NOMO-1 (cell line): Measurements from ENCODE around the gene RGS11.
"Not testable (repeated sequence)": the region's sequence is repeated elsewhere in the genome, so short reads cannot be mapped to it uniquely, and the experiment has no call there.

ENCODE experiments used
- DNase-seq, 2 experiments: peaks; one replicate each; lab custom pipeline; 2025; ENCODE audit not compliant: unreplicated experiment in 2 of 2; lab: John Stamatoyannopoulos, UW

The RGS11 gene

DNA sequence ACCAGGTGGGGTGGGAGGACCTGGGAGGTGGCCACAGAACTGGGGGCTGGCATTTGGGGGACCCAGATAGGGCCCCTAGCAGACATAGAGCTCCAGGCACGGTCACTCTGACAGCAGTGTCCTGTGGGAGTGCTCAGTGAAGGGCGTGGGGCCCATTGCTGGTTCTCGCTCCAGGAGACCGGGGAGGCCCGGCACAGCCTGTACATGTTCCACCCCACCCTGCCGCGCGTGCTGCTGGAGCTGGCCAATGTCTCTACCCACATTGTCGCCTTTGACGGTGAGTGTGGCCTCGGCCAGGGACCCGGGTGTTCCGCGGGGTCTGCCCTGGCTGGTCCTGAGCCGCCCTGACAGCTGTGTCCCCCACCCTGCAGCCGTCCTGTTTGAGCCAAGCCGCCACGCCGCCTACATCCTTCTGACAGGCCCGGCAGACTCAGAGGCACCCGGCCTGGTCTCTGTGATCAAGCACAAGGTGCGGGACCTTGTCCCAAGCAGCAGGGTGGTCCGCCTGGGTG, 11.2 kb downstream of the RGS11 start:
- no peak for DNase-seq

DNA sequence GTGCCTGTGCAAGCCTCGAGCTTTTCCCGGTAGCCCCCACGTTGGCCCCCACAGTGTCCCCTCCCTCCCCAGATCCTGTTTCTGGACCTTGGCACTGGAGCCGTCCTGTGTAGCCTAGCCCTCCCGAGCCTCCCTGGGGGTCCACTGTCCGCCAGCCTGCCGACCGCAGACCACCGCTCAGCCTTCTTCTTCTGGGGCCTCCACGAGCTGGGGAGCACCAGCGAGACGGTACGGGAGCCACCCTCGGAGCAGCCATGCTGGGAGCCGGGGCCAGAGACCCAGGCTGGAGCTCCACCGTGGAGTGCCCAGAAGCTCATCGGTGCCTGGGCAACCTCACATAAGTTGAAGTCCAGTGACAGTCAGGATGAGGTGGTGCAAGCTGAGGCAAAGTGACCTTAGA, 11.8 kb downstream of the RGS11 start:
- DNase-seq, result no peak

DNA sequence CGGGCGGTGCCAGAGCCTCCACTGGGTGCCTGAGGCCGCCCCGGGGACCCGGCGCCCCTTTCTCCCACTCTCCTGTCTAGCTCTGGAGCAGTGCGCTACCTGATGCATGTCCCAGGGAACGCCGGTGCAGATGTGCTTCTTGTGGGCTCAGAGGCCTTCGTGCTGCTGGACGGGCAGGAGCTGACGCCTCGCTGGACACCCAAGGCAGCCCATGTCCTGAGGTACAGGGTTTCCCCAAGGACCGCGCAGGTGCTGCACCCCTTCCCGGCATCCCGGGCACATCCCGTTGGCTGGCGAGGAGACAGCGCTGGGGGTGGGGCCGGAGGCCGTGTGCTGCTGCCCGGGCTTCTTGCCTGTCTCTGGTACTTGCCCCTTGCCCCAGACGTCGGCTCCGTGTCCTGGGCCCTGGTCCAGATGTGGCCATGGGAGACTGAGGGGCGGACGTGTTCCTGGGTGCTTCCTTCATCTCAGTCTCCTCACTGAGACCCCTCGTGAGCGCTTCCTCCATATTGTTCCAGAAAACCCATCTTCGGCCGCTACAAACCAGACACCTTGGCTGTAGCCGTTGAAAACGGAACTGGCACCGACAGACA, 12.5 kb downstream of the RGS11 start:
- no peak for DNase-seq

DNA sequence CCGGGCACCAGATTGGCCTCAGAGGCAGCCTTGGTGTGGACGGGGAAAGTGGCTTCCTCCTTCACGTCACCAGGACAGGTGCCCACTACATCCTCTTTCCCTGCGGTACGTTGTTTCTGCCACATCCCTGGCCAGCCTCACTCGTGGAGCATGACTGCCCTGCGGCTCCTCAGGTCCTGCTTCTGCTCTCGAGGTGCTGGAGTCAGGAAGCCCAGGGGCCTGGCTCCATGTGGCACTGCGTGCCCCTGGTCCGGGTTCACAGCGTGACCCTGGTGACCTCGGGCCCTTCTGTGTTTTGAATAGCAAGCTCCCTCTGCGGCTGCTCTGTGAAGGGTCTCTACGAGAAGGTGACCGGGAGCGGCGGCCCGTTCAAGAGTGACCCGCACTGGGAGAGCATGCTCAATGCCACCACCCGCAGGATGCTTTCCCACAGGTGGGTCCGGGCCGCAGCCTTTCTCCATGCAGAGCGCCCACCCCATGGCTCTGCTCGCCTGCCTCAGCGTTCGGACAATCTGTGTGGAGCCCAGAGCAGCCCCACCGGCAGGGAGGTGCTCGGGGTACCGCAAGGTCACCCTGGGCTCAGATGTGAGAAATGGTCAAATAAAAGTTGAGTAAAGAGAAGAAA, 13.5 kb downstream of the RGS11 start:
- DNase-seq, result no peak

DNA sequence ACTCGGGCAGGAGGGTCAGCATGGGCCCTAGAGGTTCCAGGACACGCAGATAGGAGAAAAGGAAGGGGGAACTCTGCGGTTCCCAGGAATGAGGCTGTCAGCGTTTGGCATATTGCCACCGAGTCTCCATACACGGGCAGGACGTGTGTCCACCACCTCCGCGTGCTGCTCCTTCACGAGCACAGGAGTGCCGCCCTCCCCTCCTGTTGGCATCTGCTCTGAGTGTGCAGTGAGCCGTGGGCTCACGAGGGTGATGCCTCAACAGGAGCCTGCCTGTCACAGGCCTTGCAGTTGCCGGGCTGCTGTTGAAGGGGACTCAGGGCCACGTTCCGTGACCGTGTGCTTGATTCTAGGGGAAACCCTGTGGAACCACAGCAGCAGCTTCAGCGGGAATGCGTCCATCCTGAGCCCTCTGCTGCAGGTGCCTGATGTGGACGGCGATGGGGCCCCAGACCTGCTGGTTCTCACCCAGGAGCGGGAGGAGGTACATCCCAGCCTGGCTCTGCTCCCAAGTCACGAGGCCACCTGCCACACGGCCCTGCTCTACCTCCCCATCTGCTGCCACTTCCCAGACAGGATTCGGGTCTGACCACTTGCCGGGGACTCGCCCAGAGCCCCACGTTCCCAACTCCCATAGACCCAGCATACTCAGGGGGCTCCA, 14.6 kb downstream of the RGS11 start:
- DNase-seq, result no peak

DNA sequence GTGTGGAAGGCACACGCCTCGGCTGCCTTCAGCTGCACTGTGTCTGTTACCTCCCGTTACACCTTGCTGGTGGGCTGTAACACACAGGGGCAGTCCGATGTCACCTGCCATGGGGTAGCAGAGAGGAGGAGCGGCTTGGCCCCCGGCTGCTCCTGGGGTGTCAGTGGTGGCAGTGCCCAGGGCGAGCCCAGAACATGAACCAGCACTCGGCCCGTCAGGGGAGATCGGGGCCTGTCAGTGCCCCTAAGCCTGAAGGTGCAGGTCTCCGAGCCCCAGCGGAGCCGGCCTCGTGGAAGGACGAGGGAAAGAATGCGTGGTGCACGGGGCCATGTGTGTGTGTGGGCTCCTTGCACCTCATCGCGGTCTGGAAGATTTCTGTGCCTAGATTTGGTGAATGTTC, 15.4 kb downstream of the RGS11 start:
- no peak for DNase-seq

DNA sequence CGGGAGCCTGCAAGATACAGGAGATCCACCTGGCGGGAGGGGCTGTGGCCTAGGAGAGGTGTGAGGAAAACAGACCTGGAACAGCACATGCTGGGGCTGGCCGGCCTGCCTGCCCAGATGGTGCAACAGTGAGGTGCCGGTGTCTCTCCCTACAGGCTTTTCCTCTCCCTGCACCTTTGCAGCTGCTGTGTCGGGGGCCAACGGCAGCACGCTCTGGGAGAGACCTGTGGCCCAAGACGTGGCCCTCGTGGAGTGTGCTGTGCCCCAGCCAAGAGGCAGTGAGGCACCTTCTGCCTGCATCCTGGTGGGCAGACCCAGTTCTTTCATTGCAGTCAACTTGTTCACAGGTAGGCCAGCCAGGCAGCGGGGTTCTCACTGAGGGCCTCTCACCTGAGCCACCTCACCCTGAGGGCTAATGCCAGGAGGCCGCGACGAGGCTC, 15.9 kb downstream of the RGS11 start:
- no peak for DNase-seq

DNA sequence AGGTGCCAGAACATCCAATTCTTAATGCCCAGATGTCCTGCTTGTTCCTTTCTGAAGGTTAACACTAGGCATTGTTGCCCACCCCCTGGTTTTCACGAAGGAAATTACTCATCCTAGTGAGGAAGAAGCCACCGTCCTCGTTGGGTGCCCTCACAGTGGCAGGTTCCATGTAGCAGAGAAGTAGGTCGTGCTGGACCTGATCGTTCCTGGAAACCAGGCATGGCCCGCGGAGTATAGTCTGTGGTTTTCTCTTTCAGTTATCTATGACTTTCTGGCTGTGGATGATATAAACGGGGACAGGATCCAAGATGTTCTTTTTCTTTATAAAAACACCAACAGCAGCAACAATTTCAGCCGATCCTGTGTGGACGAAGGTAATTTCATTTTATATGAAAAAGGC, 16.5 kb downstream of the RGS11 start:
- DNase-seq, result no peak

DNA sequence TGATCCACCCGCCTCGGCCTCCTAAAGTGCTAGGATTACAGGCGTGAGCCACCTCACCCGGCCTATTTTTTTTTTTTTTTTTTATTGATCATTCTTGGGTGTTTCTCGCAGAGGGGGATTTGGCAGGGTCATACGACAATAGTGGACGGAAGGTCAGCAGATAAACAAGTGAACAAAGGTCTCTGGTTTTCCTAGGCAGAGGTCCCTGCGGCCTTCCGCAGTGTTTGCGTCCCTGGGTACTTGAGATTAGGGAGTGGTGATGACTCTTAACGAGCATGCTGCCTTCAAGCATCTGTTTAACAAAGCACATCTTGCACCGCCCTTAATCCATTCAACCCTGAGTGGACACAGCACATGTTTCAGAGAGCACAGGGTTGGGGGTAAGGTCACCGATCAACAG, 17.7 kb downstream of the RGS11 start:
- DNase-seq, result not testable (repeated sequence)

DNA sequence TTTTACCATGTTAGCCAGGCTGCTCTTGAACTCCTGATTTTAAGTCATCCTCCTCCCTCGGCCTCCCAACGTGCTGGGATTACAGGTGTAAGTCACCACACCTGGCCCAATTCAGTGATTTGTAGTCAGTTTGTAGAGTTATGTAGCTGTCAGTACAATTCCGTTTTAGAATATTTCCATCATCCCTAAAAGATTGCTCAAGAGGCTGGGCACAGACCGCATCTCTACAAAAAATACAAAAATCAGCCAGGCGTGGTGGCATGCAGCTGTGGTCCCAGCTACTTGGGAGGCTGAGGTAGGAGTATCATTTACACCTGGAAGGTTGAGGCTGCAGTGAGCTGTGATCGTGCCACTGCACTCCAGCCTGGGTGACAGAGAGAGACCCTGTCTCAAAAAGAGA, 20.6 kb downstream of the RGS11 start:
- DNase-seq, result no peak

DNA sequence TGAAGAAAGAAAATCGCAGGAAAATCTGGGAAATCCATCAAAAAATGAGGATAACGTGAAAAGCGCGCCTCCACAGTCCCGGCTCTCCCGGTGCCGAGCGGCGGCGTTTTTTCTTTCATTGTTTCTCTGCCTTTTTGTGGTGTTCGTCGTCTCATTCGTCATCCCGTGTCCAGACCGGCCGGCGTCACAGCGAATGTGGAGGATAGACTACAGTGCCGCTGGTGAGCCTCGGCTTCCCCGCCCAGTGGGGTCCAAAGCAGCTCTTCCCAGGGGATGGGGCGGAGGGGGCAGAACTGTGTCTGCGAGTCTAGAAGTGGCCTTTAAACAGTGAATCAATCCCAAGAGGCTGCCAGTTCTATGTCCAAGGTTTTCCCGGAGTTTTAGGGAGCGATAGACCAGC, 21.3 kb downstream of the RGS11 start:
- no peak for DNase-seq

DNA sequence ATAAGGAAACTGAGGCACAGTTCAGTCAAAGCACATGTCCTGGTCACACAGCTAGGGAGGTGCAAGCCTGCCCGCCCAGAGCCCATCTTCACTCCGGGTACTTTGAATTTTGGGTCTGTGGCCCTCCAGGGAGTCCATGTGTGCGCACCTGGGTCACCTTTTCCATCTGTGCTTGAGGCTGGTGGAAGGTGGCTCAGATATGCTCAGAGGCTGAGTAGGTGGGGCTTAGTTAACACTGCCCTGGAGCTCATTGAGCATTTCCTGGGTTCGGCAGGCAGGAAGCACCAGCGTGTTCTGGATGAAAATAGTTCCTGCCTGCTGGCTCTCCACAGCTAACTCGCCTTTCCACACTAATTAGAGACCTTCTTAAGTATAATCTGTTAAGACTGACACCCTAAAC, 21.9 kb downstream of the RGS11 start:
- DNase-seq, result no peak

DNA sequence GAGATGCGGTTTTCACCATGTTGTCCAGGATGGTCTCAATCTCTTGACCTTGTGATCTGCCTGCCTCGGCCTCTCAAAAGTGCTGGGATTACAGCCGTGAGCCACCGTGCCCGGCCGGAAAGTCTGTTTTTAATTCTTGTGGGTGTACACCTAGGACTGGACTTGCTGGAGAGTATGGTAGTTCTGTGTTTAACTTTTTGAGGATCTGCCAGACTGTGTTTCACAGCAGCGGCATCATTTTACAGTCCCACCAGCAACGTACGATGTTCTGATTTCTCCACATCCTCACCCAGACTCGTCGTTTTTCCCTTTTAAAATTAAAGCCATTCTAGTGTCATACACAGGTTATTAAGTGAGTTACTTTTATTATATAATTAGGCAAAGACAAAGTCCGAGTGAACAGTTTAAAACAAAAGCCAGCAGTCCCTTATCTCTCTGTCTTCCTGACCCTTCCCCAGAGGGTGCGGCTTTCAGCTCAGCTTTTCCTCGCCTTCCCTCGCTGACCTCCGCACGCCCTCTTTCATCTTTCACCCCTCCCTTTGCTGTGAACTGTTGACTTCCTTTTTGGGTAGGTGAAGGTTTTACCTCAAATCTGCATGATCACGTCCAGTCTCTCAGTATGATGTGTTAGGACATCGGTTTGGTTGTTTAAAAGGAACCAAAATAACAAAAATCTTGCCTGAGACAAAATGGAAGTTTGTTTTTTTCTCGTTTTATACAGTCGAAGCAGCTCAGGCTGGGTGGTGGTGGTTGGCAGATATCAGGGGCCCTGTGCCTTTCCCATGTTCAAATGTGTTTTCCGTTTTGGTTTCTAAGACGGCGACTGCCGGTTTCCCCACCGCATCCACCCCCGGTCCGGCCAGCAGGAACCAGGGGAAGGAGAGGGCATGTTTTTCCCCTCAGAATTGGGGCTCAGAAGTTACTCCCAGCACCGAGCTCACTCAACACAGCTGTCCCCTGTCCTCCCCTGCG, 23.1 kb downstream of the RGS11 start:
- DNase-seq, result no peak

DNA sequence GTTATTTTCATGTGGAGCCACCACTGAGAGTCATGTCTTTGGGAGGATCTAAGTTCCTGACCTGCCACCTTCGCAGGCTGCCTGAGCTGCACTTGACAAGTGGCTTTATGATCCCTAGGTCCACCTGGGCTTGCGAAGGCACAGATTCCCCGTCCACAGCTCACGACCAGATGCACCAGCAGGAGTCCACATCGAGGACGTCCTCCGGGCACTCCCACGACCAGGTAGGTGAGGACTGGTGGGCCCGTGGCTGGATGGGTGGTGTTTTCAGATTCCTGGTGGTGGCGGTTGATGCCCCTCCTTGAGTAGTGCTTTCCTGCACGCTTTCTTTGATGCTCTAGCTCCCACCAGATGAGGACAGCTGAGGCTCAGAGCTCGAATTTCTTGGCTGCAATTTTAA, 26.3 kb downstream of the RGS11 start:
- no peak for DNase-seq

DNA sequence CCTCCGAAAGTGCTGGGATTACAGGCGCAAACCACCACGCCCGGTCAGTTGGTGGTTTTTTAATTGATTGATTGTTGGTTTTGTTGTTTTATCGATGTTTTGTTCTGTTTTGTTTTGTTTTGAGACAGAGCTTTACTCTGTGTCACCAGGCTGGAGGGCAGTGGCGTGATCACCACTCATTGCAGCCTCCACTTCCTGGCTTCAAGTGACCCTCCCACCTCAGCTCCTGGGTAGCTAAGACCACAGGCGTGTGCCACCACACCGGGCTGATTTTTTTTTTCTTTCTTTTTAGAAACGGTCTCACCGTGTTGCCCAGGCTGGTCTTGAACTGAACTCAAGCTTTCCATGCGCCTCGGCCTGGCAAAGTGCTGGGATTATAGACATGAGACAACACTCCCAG, 28.7 kb downstream of the RGS11 start:
- no peak for DNase-seq

DNA sequence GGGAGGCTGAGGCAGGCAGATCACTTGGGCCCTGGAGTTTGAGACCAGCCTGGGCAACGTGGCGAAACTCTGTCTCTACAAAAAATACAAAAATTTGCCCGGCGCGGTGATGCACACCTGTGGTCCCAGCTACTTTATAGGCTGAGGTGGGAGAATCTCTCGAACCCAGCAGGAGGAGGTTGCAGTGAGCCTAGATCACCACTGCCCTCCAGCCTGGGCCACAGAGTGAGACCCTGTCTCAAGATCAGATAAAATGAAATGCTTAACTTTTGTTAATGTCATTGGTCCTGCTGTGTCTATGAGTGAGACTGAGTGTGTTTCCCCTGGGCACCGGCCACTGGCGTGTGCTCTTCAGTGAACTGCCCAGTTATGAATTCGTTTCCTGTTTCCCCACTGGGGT, 30.6 kb downstream of the RGS11 start:
- no peak for DNase-seq

DNA sequence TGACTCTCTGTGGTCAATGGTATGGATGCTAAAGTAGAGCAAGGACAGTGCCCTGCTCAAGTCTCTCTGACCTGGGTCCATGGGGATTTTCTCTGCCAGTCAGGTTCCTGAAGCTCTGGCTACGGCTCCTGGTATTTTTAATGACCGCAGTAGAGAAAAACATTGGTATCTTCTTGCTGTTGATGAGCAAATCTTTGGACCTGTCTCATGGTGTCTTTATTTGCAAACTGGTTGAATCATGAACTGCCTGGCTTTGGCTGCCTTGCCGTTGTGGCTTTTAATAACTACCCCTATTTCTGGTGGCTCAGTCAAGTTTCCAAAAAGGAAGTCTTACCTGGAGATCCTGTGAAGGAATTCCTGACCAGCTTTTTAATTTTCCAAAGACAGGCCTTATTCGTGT, 32.4 kb downstream of the RGS11 start:
- no peak for DNase-seq

DNA sequence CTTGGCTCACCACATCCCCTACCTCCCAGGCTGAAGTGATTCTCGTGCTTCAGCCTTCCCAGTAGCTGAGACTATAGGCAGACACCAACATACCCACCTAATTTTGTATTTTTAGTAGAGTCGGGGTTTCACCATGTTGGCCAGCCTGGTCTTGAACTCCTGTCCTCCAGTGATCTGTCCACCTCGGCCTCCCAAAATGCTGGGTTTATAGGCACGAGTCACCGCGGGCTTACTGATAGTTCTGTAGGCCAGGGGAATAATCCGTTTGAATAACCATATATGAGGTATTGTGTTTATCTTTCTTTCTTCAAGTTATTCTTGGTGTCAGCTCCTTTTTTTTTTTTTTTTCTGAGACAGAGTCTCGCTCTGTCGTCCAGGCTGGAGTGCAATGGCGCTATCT, 33.5 kb downstream of the RGS11 start:
- DNase-seq, result no peak

DNA sequence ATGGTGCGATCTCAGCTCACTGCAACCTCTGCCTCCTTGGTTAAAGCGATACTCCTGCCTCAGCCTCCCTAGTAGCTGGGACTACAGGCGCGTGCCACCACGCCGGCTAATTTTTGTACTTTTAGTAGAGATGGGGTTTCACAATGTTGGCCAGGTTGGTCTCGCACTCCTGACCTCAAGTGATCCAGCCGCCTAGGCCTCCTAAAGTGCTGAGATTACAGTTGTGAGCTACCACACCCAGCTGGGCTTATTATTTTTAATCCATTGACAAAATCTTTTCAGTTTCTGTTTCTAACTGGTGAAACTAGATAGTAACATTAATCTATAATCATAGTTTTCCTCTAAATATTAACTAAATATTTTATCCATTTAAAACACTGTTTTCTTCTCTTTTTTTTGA, 35.2 kb downstream of the RGS11 start:
- no peak for DNase-seq

DNA sequence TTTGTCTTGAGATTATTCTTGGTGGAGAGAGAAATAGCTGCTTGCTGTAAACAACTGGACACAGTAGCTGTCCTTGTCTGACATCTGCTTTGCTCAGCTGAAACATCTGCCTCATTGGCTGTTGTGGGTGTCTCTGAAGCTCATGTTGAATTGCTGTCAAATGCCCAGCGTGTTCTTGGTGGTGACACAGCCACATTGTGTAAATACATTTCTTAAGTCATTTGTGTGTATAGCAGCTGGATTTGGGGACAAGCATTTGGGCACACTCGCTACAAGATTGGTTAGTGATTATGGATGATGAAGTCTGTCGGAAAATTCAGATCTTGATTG, 35.8 kb downstream of the RGS11 start:
- DNase-seq, result no peak
